GM18861 (cell line): Measurements from ENCODE around the gene LAMA2.

ENCODE experiments used
- ATAC-seq: cut with Tn5 transposase; IDR thresholded peaks from one replicate; pipeline ENCODE4 v1.9.1; 2021; ENCODE audit not compliant: unreplicated experiment

LAMA2 gene

GRCh38 chr6:128903715-128904114, 20.8 kb downstream of the LAMA2 start:
- no peak for ATAC-seq

- no peak for ATAC-seq
These were observed 31.1 kb downstream of the LAMA2 start for GRCh38 chr6:128914051-128914450.

- ATAC-seq: no peak
These were observed 35.9 kb downstream of the LAMA2 start for GRCh38 chr6:128918886-128919285.

GRCh38 chr6:128919412-128920180, 36.7 kb downstream of the LAMA2 start:
- ATAC-seq: no peak

- ATAC-seq: no peak
These were observed 42.8 kb downstream of the LAMA2 start for GRCh38 chr6:128925765-128926164.

GRCh38 chr6:128929869-128930268, 46.9 kb downstream of the LAMA2 start:
- ATAC-seq: no peak

- ATAC-seq: no peak
These were observed 47.4 kb downstream of the LAMA2 start for GRCh38 chr6:128930321-128930720.

- no peak for ATAC-seq
These were observed 49.1 kb downstream of the LAMA2 start for GRCh38 chr6:128932061-128932460.

GRCh38 chr6:128950864-128951263, 67.9 kb downstream of the LAMA2 start:
- ATAC-seq: no peak

- no peak for ATAC-seq
These were observed 70.0 kb downstream of the LAMA2 start for GRCh38 chr6:128952902-128953301.

GRCh38 chr6:128954308-128955043, 71.5 kb downstream of the LAMA2 start:
- ATAC-seq: no peak

GRCh38 chr6:128963561-128963960, 80.6 kb downstream of the LAMA2 start:
- no peak for ATAC-seq

- ATAC-seq: no peak
These were observed 81.4 kb downstream of the LAMA2 start for GRCh38 chr6:128964233-128964755.

- ATAC-seq: no peak
These were observed 81.8 kb downstream of the LAMA2 start for GRCh38 chr6:128964771-128965170.

- no peak for ATAC-seq
These were observed 84.0 kb downstream of the LAMA2 start for GRCh38 chr6:128966934-128967333.

- ATAC-seq: no peak
These were observed 96.1 kb downstream of the LAMA2 start for GRCh38 chr6:128979071-128979470.

- ATAC-seq: no peak
These were observed 98.8 kb downstream of the LAMA2 start for GRCh38 chr6:128981716-128982115.

GRCh38 chr6:128990360-128990759, 107.4 kb downstream of the LAMA2 start:
- ATAC-seq: no peak

GRCh38 chr6:128990915-128991314, 108.0 kb downstream of the LAMA2 start:
- no peak for ATAC-seq

GRCh38 chr6:128993166-128993565, 110.2 kb downstream of the LAMA2 start:
- ATAC-seq: no peak

- ATAC-seq: no peak
These were observed 114.9 kb downstream of the LAMA2 start for GRCh38 chr6:128997880-128998279.
